Sigmoid colon (tissue), 4 donors: Measurements from ENCODE around the gene DDX3X.
"Not testable (repeated sequence)": the region's sequence is repeated elsewhere in the genome, so short reads cannot be mapped to it uniquely, and the experiment has no call there.

ENCODE experiments used
- EP300 ChIP-seq, 4 donors: sonication (generic); formaldehyde crosslinking; IDR thresholded peaks; one replicate each; pipeline ENCODE4 v1.6.1; 2017; ENCODE audit warnings: antibody characterized with exemption in 4 of 4
- TF ChIP-seq, protein P1 (sequence below), 4 experiments: fragments of 450-650 bp in 3 of 4; fragments of 200-600 bp in 1 of 4; IDR thresholded peaks; one replicate each; pipeline ENCODE4 v1.5.1; 2016 to 2019; ENCODE audit warnings: antibody characterized with exemption in 4 of 4, mild to moderate bottlenecking in 3 of 4, moderate library complexity in 2 of 4

DNA sequence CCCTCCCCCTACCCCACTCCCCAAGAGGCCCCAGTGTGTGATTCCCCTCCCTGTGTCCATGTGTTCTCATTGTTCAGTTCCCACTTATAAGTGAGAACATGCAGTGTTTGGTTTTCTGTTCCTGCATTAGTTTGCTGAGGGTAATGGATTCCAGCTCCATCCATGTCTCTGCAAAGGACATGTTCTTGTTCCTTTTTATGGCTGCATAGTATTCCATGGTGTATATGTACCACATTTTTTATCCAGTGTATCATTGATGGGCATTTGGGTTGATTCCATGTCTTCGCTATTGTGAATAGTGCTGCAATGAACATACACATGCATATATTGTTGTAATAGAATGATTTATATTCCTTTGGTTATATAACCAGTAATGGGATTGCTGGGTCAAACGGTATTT, 68.6 kb downstream of the DDX3X start:
- TF ChIP-seq, protein P1, sequence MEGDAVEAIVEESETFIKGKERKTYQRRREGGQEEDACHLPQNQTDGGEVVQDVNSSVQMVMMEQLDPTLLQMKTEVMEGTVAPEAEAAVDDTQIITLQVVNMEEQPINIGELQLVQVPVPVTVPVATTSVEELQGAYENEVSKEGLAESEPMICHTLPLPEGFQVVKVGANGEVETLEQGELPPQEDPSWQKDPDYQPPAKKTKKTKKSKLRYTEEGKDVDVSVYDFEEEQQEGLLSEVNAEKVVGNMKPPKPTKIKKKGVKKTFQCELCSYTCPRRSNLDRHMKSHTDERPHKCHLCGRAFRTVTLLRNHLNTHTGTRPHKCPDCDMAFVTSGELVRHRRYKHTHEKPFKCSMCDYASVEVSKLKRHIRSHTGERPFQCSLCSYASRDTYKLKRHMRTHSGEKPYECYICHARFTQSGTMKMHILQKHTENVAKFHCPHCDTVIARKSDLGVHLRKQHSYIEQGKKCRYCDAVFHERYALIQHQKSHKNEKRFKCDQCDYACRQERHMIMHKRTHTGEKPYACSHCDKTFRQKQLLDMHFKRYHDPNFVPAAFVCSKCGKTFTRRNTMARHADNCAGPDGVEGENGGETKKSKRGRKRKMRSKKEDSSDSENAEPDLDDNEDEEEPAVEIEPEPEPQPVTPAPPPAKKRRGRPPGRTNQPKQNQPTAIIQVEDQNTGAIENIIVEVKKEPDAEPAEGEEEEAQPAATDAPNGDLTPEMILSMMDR (IDR thresholded peaks at IDR 0.05): not testable (repeated sequence)
- not testable (repeated sequence) for TF ChIP-seq EP300 (IDR thresholded peaks at IDR 0.05)
